ENCODE measurements around the gene PATJ.
"Not testable (repeated sequence)": the region's sequence is repeated elsewhere in the genome, so short reads cannot be mapped to it uniquely, and the experiment has no call there.

Gene PATJ

GRCh38 chr1:62176597-62177312 lies 434.5 kb downstream of the PATJ start:
- Histone ChIP-seq H3K27me3 (ENCODE audit: low read length) (no peaks in the 10 kb centered on the region), H3K27ac (ENCODE audit: low read depth, low read length) (no peak overlapping the region), H3F3A (ENCODE audit: insufficient read depth) (no peaks in the 10 kb centered on the region), H3K79me2 (ENCODE audit: insufficient read depth, low read length) (no peaks in the 10 kb centered on the region), H3K4me2 (ENCODE audit: low read depth, low read length, poor library complexity, severe bottlenecking) (no peak overlapping the region), H2AFZ (ENCODE audit: low read depth, low read length, severe bottlenecking) (no peak overlapping the region), H3K9me3 (ENCODE audit: insufficient read depth, low read length) (no peaks in the 10 kb centered on the region), H3K9me2 (replicated peaks; ENCODE audit: insufficient read depth, low read length) (no peaks in the 10 kb centered on the region), H3K36me3 (ENCODE audit: low read length) (no peaks in the 10 kb centered on the region), H4K20me1 (ENCODE audit: low read depth, low read length) (no peaks in the 10 kb centered on the region), H3K4me3 (ENCODE audit: insufficient read depth, low read length, poor library complexity, severe bottlenecking) (no peak overlapping the region), H3K9ac (ENCODE audit: low read length) (no peak overlapping the region)
- TF ChIP-seq EZH2phosphoT487 (conservative IDR thresholded peaks at IDR 0.05; ENCODE audit: low read length): no peak
- no peak for TF ChIP-seq CTCF (IDR thresholded peaks at IDR 0.05; ENCODE audit: insufficient read depth, low read length, poor library complexity, severe bottlenecking)

- Histone ChIP-seq H4K20me1 (ENCODE audit: low read depth, low read length) (no peaks in the 10 kb centered on the region), H3F3A (ENCODE audit: insufficient read depth) (no peaks in the 10 kb centered on the region), H3K4me2 (ENCODE audit: low read depth, low read length, poor library complexity, severe bottlenecking) (no peak overlapping the region), H3K36me3 (ENCODE audit: low read length) (no peaks in the 10 kb centered on the region), H3K27ac (ENCODE audit: low read depth, low read length) (no peak overlapping the region), H2AFZ (ENCODE audit: low read depth, low read length, severe bottlenecking) (no peak overlapping the region), H3K9ac (ENCODE audit: low read length) (no peak overlapping the region), H3K4me3 (ENCODE audit: insufficient read depth, low read length, poor library complexity, severe bottlenecking) (no peak overlapping the region), H3K9me2 (replicated peaks; ENCODE audit: insufficient read depth, low read length) (no peaks in the 10 kb centered on the region), H3K79me2 (ENCODE audit: insufficient read depth, low read length) (no peaks in the 10 kb centered on the region), H3K9me3 (ENCODE audit: insufficient read depth, low read length) (no peaks in the 10 kb centered on the region), H3K27me3 (ENCODE audit: low read length) (no peaks in the 10 kb centered on the region)
- TF ChIP-seq EZH2phosphoT487 (conservative IDR thresholded peaks at IDR 0.05; ENCODE audit: low read length) (no peak), CTCF (IDR thresholded peaks at IDR 0.05; ENCODE audit: insufficient read depth, low read length, poor library complexity, severe bottlenecking) (no peak)
These were observed 435.3 kb downstream of the PATJ start for GRCh38 chr1:62177621-62178020.

- Histone ChIP-seq H3F3A (ENCODE audit: insufficient read depth) (no peaks in the 10 kb centered on the region), H4K20me1 (ENCODE audit: low read depth, low read length) (no peaks in the 10 kb centered on the region), H3K79me2 (ENCODE audit: insufficient read depth, low read length) (no peaks in the 10 kb centered on the region), H3K27me3 (ENCODE audit: low read length) (no peaks in the 10 kb centered on the region), H3K9ac (ENCODE audit: low read length) (no peak overlapping the region), H3K36me3 (ENCODE audit: low read length) (no peaks in the 10 kb centered on the region), H3K27ac (ENCODE audit: low read depth, low read length) (no peak overlapping the region), H3K9me2 (replicated peaks; ENCODE audit: insufficient read depth, low read length) (no peaks in the 10 kb centered on the region), H3K4me3 (ENCODE audit: insufficient read depth, low read length, poor library complexity, severe bottlenecking) (no peak overlapping the region), H2AFZ (ENCODE audit: low read depth, low read length, severe bottlenecking) (no peak overlapping the region), H3K9me3 (ENCODE audit: insufficient read depth, low read length) (no peaks in the 10 kb centered on the region), H3K4me2 (ENCODE audit: low read depth, low read length, poor library complexity, severe bottlenecking) (no peak overlapping the region)
- TF ChIP-seq CTCF (IDR thresholded peaks at IDR 0.05; ENCODE audit: insufficient read depth, low read length, poor library complexity, severe bottlenecking) (no peak), EZH2phosphoT487 (conservative IDR thresholded peaks at IDR 0.05; ENCODE audit: low read length) (no peak)
These were observed 436.1 kb downstream of the PATJ start for GRCh38 chr1:62178372-62178771.

GRCh38 chr1:62180054-62180453 lies 437.8 kb downstream of the PATJ start:
- H3K4me2 ChIP-seq (ENCODE audit: low read depth, low read length, poor library complexity, severe bottlenecking); H3K27me3 ChIP-seq (ENCODE audit: low read length); H3K9ac ChIP-seq (ENCODE audit: low read length); H3K9me2 ChIP-seq (replicated peaks; ENCODE audit: insufficient read depth, low read length); H3K36me3 ChIP-seq (ENCODE audit: low read length); H3K79me2 ChIP-seq (ENCODE audit: insufficient read depth, low read length); H4K20me1 ChIP-seq (ENCODE audit: low read depth, low read length); H3K27ac ChIP-seq (ENCODE audit: low read depth, low read length); H3K4me3 ChIP-seq (ENCODE audit: insufficient read depth, low read length, poor library complexity, severe bottlenecking); H3K9me3 ChIP-seq (ENCODE audit: insufficient read depth, low read length); H3F3A ChIP-seq (ENCODE audit: insufficient read depth); H2AFZ ChIP-seq (ENCODE audit: low read depth, low read length, severe bottlenecking): not testable (repeated sequence)

Data from SU-DHL-6 (cell line).